PFSK-1 (cell line): ENCODE measurements around the gene ZEB2.

Experiments
- FOXP2 ChIP-seq: optimal IDR thresholded peaks from 2 replicates; pipeline ENCODE3; 2011; ENCODE audit warnings: borderline replicate concordance, control low read depth, inconsistent platforms; ENCODE audit not compliant: insufficient read depth; ENCODE audit errors: extremely low read length, extremely low read depth
- POLR2AphosphoS5 ChIP-seq: IDR thresholded peaks from 2 replicates; pipeline ENCODE4 v1.6.1; 2012; ENCODE audit warnings: low read depth, mild to moderate bottlenecking, control low read depth, low read length, moderate library complexity
- REST ChIP-seq, 2 experiments: IDR thresholded peaks; 2 replicates each; pipeline versions ENCODE4 v1.6.1 to v1.8.0; 2011 to 2012; ENCODE audit warnings: low read depth in 2 of 2, low read length in 2 of 2, control low read depth in 1 of 2, inconsistent platforms in 1 of 2, mild to moderate bottlenecking in 1 of 2, moderate library complexity in 1 of 2; ENCODE audit not compliant: insufficient read depth in 1 of 2
- SIN3A ChIP-seq: IDR thresholded peaks from 2 replicates; pipeline ENCODE4 v1.6.1; 2012; ENCODE audit warnings: mild to moderate bottlenecking, low read length, moderate library complexity, borderline replicate concordance; ENCODE audit not compliant: insufficient read depth
- TAF1 ChIP-seq: IDR thresholded peaks from 2 replicates; pipeline ENCODE4 v1.6.1; 2012; ENCODE audit warnings: low read length, control low read depth, borderline replicate concordance; ENCODE audit not compliant: insufficient read depth

ZEB2 gene

GRCh38 chr2:144358979-144359541, 160.9 kb downstream of the ZEB2 start:
- TF ChIP-seq FOXP2 (no peak), TAF1 (no peak), REST (IDR thresholded peaks at IDR 0.05; ENCODE audit: insufficient read depth in 1 of 2, low read depth in 2 of 2, low read length in 2 of 2) (no peak), SIN3A (no peak), POLR2AphosphoS5 (no peak)

GRCh38 chr2:144358374-144358964, 161.4 kb downstream of the ZEB2 start:
- no peak for TF ChIP-seq REST (IDR thresholded peaks at IDR 0.05; ENCODE audit: insufficient read depth in 1 of 2, low read depth in 2 of 2, low read length in 2 of 2)
- no peak for TF ChIP-seq POLR2AphosphoS5
- no peak for TF ChIP-seq SIN3A
- TF ChIP-seq FOXP2: no peak
- no peak for TF ChIP-seq TAF1

- TF ChIP-seq POLR2AphosphoS5: no peak
- TF ChIP-seq TAF1: no peak
- no peak for TF ChIP-seq SIN3A
Observed at GRCh38 chr2:144357623-144358373, 162.1 kb downstream of the ZEB2 start.

GRCh38 chr2:144356402-144356801, 163.5 kb downstream of the ZEB2 start:
- no peak for TF ChIP-seq FOXP2
- no peak for TF ChIP-seq SIN3A
- TF ChIP-seq REST (IDR thresholded peaks at IDR 0.05; ENCODE audit: insufficient read depth in 1 of 2, low read depth in 2 of 2, low read length in 2 of 2): no peak
- TF ChIP-seq TAF1: no peak
- no peak for TF ChIP-seq POLR2AphosphoS5

- TF ChIP-seq TAF1: no peak
- TF ChIP-seq POLR2AphosphoS5: no peak
- TF ChIP-seq FOXP2: no peak
- no peak for TF ChIP-seq REST (IDR thresholded peaks at IDR 0.05; ENCODE audit: insufficient read depth in 1 of 2, low read depth in 2 of 2, low read length in 2 of 2)
- TF ChIP-seq SIN3A: no peak
Observed at GRCh38 chr2:144354953-144355352, 165.0 kb downstream of the ZEB2 start.
